ENCODE data around the gene KCNJ16.

KCNJ16 gene

DNA sequence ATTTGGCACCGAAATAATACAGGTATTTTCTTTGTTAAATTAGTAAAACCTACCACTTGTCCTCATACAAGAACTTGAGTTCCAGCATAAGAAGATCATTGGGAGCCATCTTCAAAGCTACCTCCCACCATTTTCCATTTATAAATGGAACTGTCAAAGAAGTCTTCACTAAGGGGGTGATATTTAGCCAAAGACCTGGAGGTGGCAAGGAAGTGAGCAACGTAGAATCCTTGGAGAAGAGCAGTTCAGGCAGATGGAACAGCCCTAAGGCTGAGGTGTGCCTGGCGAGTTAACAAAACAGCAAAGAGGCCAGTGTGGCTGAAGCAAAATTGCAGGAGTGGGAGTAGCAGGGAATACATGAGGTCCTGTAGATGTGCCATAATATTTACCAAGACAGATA is 1.8 kb downstream of the KCNJ16 start:
- no peak for DNase-seq
- no peak overlapping the region for H3K27ac ChIP-seq (ENCODE audit: insufficient read depth, low read length, poor library complexity, severe bottlenecking)
- no peaks in the 10 kb centered on the region for H3K4me1 ChIP-seq (ENCODE audit: control insufficient read depth, insufficient read depth, low read length, poor library complexity, severe bottlenecking)
- no peaks in the 10 kb centered on the region for H3K36me3 ChIP-seq (ENCODE audit: control insufficient read depth, insufficient read depth, low read length)
- no peaks in the 10 kb centered on the region for H3K9me3 ChIP-seq (ENCODE audit: control insufficient read depth, low read length)
- no peaks in the 10 kb centered on the region for H3K27me3 ChIP-seq (replicated peaks; ENCODE audit: control insufficient read depth, insufficient read depth, low read length, poor library complexity, severe bottlenecking)
- no peak overlapping the region for H3K4me3 ChIP-seq (ENCODE audit: insufficient read depth, low read depth, low read length, poor library complexity, severe bottlenecking)

DNA sequence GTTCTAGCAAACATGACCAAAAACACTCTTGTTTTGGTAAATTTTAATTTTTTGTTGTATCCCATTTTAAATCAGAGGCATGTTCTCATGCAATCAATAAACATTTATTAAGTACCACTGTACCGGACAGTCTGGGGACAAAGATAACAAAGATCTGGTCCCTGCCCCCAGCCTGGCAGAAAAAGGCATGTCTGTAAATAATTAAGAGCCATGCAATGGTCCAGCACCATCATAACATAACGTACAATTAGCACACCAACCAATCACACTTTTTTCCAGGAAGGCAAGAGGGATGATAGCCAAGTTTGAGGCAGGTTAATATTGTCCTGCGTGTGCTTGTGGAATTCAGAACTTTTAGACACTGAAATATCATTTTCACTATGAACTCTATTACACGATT is 3.5 kb downstream of the KCNJ16 start:
- Histone ChIP-seq H3K27ac (ENCODE audit: insufficient read depth, low read length, poor library complexity, severe bottlenecking) (no peak overlapping the region), H3K9me3 (ENCODE audit: control insufficient read depth, low read length) (no peaks in the 10 kb centered on the region), H3K4me1 (ENCODE audit: control insufficient read depth, insufficient read depth, low read length, poor library complexity, severe bottlenecking) (no peaks in the 10 kb centered on the region), H3K27me3 (replicated peaks; ENCODE audit: control insufficient read depth, insufficient read depth, low read length, poor library complexity, severe bottlenecking) (no peaks in the 10 kb centered on the region), H3K36me3 (ENCODE audit: control insufficient read depth, insufficient read depth, low read length) (no peaks in the 10 kb centered on the region), H3K4me3 (ENCODE audit: insufficient read depth, low read depth, low read length, poor library complexity, severe bottlenecking) (no peak overlapping the region)
- no peak for DNase-seq

DNA sequence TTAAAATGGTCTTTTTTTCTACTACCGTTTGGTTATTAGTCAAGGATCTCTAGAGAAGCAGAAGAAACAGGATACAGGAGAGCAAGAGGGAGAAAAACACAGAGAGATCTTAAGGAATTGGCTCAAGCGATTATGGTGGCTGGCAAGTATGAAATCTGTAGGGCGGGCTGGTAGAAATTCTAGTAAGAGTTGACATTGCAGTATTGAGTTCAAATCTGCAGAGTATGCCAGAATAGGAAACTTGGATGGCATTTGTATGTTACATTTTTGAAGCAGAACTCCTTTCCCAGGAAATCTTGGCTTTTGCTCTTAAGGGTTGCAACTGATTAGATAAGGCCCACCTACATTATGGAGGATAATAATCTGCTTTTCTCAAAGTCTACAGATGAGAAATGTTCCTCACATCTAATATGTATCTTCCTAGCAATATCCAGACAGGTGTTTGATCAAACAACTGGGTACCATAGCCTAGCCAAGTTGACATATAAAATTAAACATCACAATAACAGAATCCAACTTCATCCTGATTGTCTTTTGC is 4.0 kb downstream of the KCNJ16 start:
- no peak for DNase-seq
- no peak overlapping the region for H3K27ac ChIP-seq (ENCODE audit: insufficient read depth, low read length, poor library complexity, severe bottlenecking)
- H3K4me1 ChIP-seq (ENCODE audit: control insufficient read depth, insufficient read depth, low read length, poor library complexity, severe bottlenecking): no peaks in the 10 kb centered on the region

DNA sequence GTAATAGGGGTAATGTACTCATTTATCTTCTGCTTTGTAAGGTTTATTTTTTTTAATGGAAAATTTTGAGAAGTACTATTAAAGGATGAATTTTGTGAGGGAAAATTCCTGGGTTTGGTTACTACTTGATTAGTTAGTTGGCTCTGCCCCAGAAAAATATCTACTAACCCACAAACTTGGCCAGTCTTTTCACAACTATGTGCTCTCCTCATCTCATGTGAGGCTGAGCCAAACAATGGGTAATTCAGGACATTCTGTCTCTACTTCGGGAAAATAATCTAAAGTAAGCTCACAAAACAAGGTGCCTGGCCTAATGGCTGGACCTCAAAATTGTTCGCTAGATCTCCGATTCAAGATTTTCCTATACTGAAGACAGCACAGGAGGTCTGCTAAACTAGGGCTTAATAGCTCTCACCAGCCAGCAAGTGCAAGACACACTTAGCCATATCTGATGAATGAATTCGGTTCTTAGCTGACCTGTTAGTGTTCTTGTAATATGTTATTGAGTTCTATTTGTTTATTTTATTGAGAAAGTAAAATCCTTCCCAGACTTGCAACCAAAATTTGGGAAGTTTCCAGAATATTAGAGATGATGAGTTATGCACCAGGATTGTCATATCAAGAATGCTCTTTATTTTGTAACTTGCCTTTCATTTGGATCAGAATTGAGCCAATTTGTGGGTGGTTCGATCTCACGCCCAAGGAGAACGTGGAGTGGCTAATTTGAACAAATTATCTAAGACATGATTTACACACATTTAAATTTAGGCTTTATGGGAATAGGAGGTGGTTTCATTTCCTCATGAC is 5.7 kb downstream of the KCNJ16 start:
- no peaks in the 10 kb centered on the region for H3K36me3 ChIP-seq (ENCODE audit: control insufficient read depth, insufficient read depth, low read length)
- H3K27me3 ChIP-seq (replicated peaks; ENCODE audit: control insufficient read depth, insufficient read depth, low read length, poor library complexity, severe bottlenecking): no peaks in the 10 kb centered on the region
- H3K27ac ChIP-seq (ENCODE audit: insufficient read depth, low read length, poor library complexity, severe bottlenecking): no peak overlapping the region
- DNase-seq: no peak
- H3K4me3 ChIP-seq (ENCODE audit: insufficient read depth, low read depth, low read length, poor library complexity, severe bottlenecking): no peak overlapping the region
- H3K4me1 ChIP-seq (ENCODE audit: control insufficient read depth, insufficient read depth, low read length, poor library complexity, severe bottlenecking): no peaks in the 10 kb centered on the region
- H3K9me3 ChIP-seq (ENCODE audit: control insufficient read depth, low read length): no peaks in the 10 kb centered on the region

More for the DNA sequence above, 4.0 kb downstream of the KCNJ16 start:
- Histone ChIP-seq H3K9me3 (ENCODE audit: control insufficient read depth, low read length) (no peaks in the 10 kb centered on the region), H3K27me3 (replicated peaks; ENCODE audit: control insufficient read depth, insufficient read depth, low read length, poor library complexity, severe bottlenecking) (no peaks in the 10 kb centered on the region), H3K36me3 (ENCODE audit: control insufficient read depth, insufficient read depth, low read length) (no peaks in the 10 kb centered on the region), H3K4me3 (ENCODE audit: insufficient read depth, low read depth, low read length, poor library complexity, severe bottlenecking) (no peak overlapping the region)

DNA sequence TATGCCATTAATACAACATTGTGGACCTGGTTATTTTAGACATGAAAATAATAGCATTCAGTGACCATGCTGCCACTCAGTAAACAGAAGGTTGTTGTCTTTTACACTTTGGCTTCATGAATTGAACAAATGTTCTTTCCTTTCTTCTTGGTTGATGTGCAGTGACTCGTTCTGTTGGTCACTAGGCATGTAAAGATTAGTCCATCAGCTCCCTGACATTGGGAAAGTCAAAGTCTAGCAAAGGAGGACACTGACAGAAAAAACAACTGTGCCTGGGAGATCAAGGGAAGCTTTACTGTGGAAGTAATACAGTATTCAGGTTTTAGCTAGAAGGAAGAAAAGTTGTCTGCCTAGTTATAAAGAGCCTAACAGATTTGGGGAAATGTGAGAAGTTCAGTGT is 6.9 kb downstream of the KCNJ16 start:
- H3K27me3 ChIP-seq (replicated peaks; ENCODE audit: control insufficient read depth, insufficient read depth, low read length, poor library complexity, severe bottlenecking): no peaks in the 10 kb centered on the region
- H3K27ac ChIP-seq (ENCODE audit: insufficient read depth, low read length, poor library complexity, severe bottlenecking): no peak overlapping the region
- no peak overlapping the region for H3K4me3 ChIP-seq (ENCODE audit: insufficient read depth, low read depth, low read length, poor library complexity, severe bottlenecking)
- no peaks in the 10 kb centered on the region for H3K4me1 ChIP-seq (ENCODE audit: control insufficient read depth, insufficient read depth, low read length, poor library complexity, severe bottlenecking)
- H3K9me3 ChIP-seq (ENCODE audit: control insufficient read depth, low read length): no peaks in the 10 kb centered on the region
- no peak for DNase-seq
- no peaks in the 10 kb centered on the region for H3K36me3 ChIP-seq (ENCODE audit: control insufficient read depth, insufficient read depth, low read length)

DNA sequence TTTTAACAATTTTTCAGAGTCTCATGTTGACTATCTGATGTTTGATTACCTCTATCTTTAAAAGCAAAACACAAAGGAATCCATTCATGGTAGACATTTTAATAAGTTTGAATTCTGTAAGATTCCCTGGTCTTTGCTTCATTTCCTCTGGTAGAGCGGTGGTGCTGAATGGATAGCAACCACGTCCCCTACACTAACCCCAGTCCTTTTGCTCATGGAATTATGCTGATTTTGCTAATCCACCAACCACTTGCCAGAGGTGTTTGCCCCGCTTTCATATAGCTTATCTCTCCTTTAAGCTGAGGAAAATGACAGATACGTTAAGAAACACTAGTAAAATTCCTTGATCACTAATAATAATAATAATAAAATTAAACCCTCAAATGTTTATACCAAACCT is 9.5 kb downstream of the KCNJ16 start:
- H3K27me3 ChIP-seq (replicated peaks; ENCODE audit: control insufficient read depth, insufficient read depth, low read length, poor library complexity, severe bottlenecking): no peaks in the 10 kb centered on the region
- no peaks in the 10 kb centered on the region for H3K36me3 ChIP-seq (ENCODE audit: control insufficient read depth, insufficient read depth, low read length)
- H3K9me3 ChIP-seq (ENCODE audit: control insufficient read depth, low read length): no peaks in the 10 kb centered on the region
- H3K27ac ChIP-seq (ENCODE audit: insufficient read depth, low read length, poor library complexity, severe bottlenecking): no peak overlapping the region
- H3K4me3 ChIP-seq (ENCODE audit: insufficient read depth, low read depth, low read length, poor library complexity, severe bottlenecking): no peak overlapping the region
- DNase-seq: no peak
- H3K4me1 ChIP-seq (ENCODE audit: control insufficient read depth, insufficient read depth, low read length, poor library complexity, severe bottlenecking): no peaks in the 10 kb centered on the region

DNA sequence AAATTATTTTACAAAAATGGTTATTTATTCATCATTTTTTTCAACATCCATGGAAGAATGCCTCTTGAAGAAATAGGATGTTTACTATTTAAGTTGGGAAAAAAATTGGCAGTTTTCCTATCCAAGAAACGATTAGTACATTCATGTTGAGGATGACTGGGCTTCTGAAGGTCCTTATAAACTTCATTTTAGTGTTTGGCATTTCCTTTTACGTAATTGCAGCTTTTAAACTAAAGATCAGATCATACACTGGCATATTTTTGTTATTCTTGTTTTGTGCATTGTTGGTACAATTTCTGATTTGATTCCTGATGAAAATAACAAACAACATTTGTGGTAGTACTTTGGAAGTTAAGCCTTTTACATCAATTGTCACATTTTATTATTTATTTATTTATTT is 11.5 kb downstream of the KCNJ16 start:
- H3K4me1 ChIP-seq (ENCODE audit: control insufficient read depth, insufficient read depth, low read length, poor library complexity, severe bottlenecking): no peaks in the 10 kb centered on the region
- no peak for DNase-seq

DNA sequence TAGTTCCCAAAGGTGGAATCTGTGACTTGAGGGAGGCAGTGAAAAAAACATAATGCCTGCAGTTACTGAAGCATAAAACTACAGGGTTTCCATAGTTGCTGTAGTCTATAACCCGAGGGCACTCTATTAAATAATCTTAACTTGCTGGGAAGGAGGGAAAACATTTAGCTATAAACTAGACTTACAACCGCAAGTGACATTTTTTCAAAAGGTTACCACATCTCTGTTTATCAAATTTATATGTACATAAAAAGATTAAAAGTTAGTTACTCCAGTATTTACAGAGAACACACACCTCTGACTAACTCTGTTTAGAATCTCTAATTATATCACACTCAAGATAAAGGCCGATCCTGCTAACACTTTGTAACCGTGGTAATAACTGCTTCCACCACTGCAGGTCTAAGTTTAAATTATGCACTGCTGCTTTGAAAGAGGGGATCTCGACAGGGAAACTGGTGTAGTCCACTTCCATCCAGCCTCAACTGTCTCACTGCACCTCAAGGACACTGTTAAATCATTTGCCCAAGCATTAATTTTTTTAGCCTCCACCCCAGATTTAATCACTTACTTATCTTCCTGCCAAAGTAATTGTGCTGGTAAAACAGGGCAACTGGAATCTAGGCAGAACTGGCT is 14.6 kb downstream of the KCNJ16 start:
- no peak overlapping the region for H3K27ac ChIP-seq (ENCODE audit: insufficient read depth, low read length, poor library complexity, severe bottlenecking)
- H3K4me3 ChIP-seq (ENCODE audit: insufficient read depth, low read depth, low read length, poor library complexity, severe bottlenecking): no peak overlapping the region
- H3K9me3 ChIP-seq (ENCODE audit: control insufficient read depth, low read length): no peaks in the 10 kb centered on the region
- no peak for DNase-seq
- H3K36me3 ChIP-seq (ENCODE audit: control insufficient read depth, insufficient read depth, low read length): no peaks in the 10 kb centered on the region
- no peaks in the 10 kb centered on the region for H3K4me1 ChIP-seq (ENCODE audit: control insufficient read depth, insufficient read depth, low read length, poor library complexity, severe bottlenecking)
- no peaks in the 10 kb centered on the region for H3K27me3 ChIP-seq (replicated peaks; ENCODE audit: control insufficient read depth, insufficient read depth, low read length, poor library complexity, severe bottlenecking)

More for the DNA sequence above, 11.5 kb downstream of the KCNJ16 start:
- Histone ChIP-seq H3K9me3 (ENCODE audit: control insufficient read depth, low read length) (no peaks in the 10 kb centered on the region), H3K27ac (ENCODE audit: insufficient read depth, low read length, poor library complexity, severe bottlenecking) (no peak overlapping the region), H3K4me3 (ENCODE audit: insufficient read depth, low read depth, low read length, poor library complexity, severe bottlenecking) (no peak overlapping the region), H3K36me3 (ENCODE audit: control insufficient read depth, insufficient read depth, low read length) (no peaks in the 10 kb centered on the region), H3K27me3 (replicated peaks; ENCODE audit: control insufficient read depth, insufficient read depth, low read length, poor library complexity, severe bottlenecking) (no peaks in the 10 kb centered on the region)

DNA sequence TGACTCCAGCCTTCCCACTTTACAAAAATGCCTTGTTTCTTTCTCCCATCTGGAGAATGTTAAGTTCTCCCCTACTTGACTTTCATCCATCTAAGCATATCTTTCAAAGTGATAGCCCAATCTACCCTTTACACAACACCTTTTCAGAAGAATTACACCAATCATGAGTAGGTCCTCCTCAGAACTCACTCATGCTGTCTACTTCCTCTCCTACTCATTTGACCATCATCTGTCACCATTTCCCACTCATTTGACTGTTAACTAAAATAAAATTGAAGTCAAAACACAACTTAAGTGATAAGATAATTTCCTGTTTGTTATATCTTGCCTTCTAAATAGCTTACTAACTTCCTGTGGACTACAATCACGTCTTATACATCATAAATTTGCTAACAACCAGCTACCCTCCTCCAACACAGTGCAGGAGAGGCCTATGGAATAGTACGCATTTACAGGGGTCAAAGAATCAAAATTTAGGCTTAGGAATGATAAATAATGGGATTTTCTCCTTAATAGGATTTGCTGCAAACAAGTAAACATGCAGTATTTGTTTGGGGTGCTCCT is 16.1 kb downstream of the KCNJ16 start:
- DNase-seq: no peak
- Histone ChIP-seq H3K36me3 (ENCODE audit: control insufficient read depth, insufficient read depth, low read length) (no peaks in the 10 kb centered on the region), H3K4me3 (ENCODE audit: insufficient read depth, low read depth, low read length, poor library complexity, severe bottlenecking) (no peak overlapping the region), H3K4me1 (ENCODE audit: control insufficient read depth, insufficient read depth, low read length, poor library complexity, severe bottlenecking) (no peaks in the 10 kb centered on the region), H3K27ac (ENCODE audit: insufficient read depth, low read length, poor library complexity, severe bottlenecking) (no peak overlapping the region), H3K9me3 (ENCODE audit: control insufficient read depth, low read length) (no peaks in the 10 kb centered on the region), H3K27me3 (replicated peaks; ENCODE audit: control insufficient read depth, insufficient read depth, low read length, poor library complexity, severe bottlenecking) (no peaks in the 10 kb centered on the region)

DNA sequence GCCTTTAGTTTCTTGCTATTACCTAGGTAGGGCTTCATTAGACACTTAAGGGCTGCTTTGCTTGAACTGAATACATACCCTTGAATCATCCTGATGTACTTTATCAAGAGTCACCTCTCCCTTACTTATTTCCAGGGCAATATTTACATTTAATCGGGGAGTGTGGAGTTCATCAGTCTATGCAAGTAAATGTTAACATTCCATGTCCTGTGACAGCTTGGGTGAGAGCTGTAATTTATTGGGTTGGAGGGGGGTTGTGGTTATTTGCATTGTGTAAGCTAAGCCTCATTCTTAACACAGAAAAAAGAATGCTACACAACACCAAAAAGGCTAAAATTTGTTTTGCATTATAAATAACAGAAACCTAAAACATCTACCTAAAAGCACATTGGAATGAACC is 16.7 kb downstream of the KCNJ16 start:
- H3K4me1 ChIP-seq (ENCODE audit: control insufficient read depth, insufficient read depth, low read length, poor library complexity, severe bottlenecking): no peaks in the 10 kb centered on the region
- no peaks in the 10 kb centered on the region for H3K9me3 ChIP-seq (ENCODE audit: control insufficient read depth, low read length)
- no peaks in the 10 kb centered on the region for H3K27me3 ChIP-seq (replicated peaks; ENCODE audit: control insufficient read depth, insufficient read depth, low read length, poor library complexity, severe bottlenecking)
- no peaks in the 10 kb centered on the region for H3K36me3 ChIP-seq (ENCODE audit: control insufficient read depth, insufficient read depth, low read length)
- H3K27ac ChIP-seq (ENCODE audit: insufficient read depth, low read length, poor library complexity, severe bottlenecking): no peak overlapping the region
- no peak for DNase-seq
- no peak overlapping the region for H3K4me3 ChIP-seq (ENCODE audit: insufficient read depth, low read depth, low read length, poor library complexity, severe bottlenecking)

All from effector memory CD4-positive, alpha-beta T cell (primary cell).